GM21825 (cell line): Measurements from ENCODE around the gene ICAM4.
A peak's percentile ranks its signal among the peaks of the same experiment; 100 is the strongest.
"Not testable (repeated sequence)": the region's sequence is repeated elsewhere in the genome, so short reads cannot be mapped to it uniquely, and the experiment has no call there.

Source experiments
- ATAC-seq: cut with Tn5 transposase; IDR thresholded peaks from one replicate; pipeline ENCODE4 v1.9.1; 2021; ENCODE audit warnings: mild to moderate bottlenecking, moderate library complexity; ENCODE audit not compliant: unreplicated experiment

ICAM4 gene, protein sequence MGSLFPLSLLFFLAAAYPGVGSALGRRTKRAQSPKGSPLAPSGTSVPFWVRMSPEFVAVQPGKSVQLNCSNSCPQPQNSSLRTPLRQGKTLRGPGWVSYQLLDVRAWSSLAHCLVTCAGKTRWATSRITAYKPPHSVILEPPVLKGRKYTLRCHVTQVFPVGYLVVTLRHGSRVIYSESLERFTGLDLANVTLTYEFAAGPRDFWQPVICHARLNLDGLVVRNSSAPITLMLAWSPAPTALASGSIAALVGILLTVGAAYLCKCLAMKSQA

DNA sequence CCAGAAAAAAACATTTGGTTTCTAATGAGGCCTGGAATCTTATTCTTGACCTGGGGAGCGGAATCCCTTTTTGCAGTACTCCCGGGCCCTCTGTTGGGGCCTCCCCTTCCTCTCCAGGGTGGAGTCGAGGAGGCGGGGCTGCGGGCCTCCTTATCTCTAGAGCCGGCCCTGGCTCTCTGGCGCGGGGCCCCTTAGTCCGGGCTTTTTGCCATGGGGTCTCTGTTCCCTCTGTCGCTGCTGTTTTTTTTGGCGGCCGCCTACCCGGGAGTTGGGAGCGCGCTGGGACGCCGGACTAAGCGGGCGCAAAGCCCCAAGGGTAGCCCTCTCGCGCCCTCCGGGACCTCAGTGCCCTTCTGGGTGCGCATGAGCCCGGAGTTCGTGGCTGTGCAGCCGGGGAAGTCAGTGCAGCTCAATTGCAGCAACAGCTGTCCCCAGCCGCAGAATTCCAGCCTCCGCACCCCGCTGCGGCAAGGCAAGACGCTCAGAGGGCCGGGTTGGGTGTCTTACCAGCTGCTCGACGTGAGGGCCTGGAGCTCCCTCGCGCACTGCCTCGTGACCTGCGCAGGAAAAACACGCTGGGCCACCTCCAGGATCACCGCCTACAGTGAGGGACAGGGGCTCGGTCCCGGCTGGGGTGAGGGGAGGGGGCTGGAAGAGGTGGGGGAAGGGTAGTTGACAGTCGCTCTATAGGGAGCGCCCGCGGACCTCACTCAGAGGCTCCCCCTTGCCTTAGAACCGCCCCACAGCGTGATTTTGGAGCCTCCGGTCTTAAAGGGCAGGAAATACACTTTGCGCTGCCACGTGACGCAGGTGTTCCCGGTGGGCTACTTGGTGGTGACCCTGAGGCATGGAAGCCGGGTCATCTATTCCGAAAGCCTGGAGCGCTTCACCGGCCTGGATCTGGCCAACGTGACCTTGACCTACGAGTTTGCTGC is at the start of gene ICAM4:
TSS of gene ICAM4 (plus strand) at position 153 of the 935 bp plus-strand sequence. CDS start at position 211, 58 bp downstream.
- ATAC-seq, result no peak

DNA sequence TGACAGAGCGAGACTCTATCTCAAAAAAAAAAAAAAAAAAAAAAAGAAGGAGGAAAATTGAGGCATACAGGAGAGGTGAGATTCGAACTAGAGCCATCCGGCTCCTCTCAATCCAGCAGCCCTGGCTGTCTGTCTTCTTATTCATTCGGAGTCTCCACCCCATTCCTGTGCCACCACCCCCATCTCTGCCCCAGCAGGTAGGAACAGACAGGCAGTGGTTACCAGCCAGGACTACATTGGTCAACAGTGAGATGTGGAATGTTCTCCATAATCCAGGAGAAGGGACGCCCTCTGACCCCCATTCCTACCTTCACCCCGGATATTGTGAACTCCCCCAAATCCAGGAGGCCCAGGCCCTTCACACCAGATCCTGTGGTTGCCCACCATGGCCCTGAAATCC is 49.1 kb upstream of the ICAM4 start:
- no peak for ATAC-seq

DNA sequence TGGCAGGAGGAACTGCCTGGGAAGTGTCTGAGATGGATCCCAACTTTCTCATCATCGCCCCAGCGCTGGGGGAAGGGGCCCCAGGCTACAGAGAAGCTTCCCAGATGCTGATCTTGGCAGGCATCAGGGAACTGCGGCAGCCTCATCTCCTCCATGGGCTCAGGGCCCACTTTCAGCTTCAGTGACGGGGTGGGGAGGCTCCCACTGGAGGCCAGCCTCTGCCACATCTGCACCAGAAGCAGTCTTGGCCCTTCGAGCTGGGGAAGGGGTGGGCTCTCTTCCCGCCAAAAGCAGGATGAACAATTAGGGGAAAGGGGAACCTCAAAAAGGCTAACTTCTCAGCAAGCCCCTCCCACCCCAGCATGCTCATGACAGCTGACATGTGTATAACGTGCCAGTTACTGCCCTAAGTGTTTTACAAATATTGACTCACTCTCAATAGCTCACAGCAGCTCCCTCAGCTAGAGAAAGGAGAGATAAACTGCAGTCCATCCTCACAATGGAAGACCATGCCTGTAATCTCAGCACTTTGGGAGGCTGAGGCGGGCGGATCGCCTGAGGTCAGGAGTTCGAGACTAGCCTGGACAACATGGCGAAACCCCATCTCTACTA is 48.5 kb upstream of the ICAM4 start:
- ATAC-seq, result no peak

DNA sequence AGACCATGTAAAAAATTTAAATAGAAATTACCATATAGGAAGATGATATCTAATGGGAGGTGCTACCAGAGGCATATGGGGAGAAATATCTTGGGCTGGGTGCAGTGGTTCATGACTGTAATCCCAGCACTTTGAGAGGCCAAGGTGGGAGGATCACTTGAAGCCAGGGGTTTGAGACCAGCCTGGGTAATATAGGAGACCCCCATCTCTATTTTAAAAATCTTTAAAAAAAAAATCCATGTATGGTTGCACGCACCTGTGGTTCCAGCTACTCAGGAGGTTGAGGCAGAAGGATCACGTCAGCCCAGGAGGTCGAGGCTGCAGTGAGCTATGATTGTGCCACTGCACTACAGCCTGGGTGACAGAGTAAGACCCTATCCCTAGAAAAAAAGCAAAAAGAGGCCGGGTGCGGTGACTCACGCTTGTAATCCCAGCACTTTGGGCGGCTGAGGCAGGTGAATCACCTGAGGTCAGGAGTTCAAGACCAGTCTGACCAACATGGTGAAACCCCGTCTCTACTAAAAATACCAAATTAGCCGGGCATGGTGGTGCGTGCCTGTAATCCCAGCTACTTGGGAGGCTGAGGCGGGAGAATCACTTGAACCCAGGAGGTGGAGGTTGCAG is 44.8 kb upstream of the ICAM4 start:
- ATAC-seq, result not testable (repeated sequence)

DNA sequence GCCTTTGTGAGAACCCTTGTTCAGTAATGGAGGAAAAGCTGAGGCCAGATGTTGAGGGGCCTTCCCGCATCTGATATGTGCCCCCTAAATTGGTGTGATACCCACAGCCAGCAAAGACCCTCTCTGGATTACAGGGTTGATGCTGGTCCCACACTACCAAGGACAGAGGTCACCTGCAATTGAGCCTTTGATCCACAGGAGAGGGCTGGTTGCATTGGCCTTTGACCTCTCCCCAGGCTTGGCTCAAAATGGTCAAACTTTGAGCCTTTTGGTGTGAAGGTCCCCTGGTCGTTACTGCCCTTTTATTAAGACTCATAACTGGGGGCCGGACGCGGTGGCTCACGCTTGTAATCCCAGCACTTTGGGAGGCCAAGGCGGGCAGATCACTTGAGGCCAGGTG is 43.1 kb upstream of the ICAM4 start:
- no peak for ATAC-seq

DNA sequence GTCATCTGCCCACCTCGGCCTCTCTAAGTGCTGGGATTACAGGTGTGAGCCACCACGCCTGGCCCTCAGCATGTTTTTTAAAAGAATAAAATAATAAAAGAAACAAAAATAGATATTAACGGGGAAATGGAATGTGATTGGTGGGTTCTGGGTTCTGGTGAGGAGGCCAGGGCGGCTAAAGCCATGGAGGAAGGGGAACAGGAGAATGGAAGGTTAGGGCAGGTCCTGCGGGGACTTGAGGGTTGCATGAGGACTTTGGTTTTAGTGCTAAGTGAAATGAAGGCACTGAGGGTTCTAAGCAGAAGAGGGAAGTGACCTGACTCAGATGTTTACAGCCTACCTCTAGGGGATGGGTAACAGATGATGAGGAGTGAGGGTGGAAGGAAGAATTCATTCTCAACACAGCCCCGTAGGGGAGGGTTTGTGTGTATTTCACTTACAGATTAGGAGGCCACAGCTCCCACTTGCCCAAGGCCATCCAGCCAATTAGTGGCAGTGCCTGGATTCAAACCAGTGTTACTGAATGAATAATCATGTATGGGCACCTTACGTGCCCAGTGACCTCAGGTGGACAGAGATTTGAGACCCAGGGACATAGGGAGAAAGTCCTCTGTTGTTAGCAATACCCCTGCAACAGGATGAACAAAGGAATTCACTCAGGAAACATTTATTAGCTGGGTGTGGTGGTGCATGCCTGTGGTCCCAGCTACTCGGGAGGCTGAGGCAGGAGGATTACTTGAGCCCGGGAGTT is 41.4 kb upstream of the ICAM4 start:
- no peak for ATAC-seq

DNA sequence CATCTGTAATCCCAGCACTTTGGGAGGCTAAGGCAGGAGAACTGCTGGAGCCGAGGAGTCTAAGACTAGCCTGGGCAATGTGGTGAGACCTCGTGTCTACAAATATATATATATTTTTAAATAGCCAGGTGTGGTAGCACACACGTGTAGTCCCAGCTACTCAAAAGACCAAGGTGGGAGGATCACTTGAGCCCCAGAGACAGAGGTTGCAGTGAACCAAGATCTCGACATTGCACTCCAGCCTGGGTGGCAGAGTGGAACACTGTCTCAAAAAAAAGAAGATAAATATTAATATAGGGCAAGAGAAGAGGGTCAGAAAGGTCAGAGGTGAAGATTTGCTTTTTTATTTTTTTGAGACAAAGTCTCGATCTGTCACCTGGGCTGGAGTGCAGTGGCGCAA is 40.2 kb upstream of the ICAM4 start:
- no peak for ATAC-seq

DNA sequence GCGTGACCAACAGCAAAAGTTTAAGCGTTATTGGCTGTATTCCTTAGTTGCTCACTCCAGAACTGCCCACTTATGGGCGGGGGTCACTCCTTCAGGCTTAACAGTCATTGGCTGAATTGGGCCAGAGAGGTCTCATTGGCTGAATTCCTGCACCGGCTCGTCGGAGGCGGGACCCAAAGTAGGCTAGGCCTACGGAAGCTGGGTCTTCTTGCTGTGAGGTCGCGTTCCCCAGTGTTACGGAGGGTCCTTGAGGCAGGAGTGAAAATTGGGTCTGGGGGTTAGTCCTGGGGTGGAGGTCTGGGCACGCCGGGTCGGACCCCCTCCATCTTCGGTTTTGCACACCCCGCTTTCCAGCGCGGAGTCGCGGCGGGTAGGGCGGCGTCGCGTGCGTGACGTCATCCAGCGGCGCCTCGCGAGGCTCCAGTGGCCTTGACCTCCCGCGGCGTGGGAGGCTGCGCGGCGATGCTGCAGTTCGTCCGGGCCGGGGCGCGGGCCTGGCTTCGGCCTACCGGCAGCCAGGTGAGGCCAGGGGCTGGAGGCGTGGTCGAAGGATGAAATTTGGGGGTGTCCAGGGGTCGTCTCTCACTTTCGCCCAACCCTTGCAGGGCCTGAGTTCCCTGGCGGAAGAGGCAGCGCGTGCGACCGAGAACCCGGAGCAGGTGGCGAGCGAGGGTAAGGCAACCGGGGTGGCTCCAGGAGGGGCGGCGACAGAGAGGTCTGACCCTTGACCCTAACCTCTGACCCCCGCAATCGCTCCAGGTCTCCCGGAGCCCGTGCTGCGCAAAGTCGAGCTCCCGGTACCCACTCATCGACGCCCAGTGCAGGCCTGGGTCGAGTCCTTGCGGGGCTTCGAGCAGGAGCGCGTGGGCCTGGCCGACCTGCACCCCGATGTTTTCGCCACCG is 34.7 kb upstream of the ICAM4 start, which contains the start of gene MRPL4:
TSS of gene MRPL4 (plus strand) at position 423 of the 903 bp plus-strand sequence. CDS start at position 463, 40 bp downstream.
- ATAC-seq, result peak; percentile 76

DNA sequence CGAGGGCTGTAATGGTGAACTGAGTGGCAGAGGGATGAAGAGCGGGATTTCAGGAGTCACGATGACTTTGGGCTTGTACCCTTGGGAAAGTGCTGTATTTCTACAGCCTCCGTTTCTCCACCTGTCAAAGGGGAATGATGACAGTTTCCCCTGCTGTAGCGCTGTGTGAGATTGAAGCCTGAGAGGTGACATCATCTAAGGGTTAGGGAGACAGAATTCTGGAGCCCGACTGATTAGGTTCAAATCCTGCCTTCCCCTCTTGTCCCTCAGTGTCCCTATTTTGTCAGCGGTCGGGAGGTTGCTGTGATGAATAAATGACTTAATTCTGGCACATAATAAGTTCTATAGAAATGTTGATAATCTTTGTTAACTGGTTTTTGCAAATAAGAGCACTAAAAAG is 34.0 kb upstream of the ICAM4 start:
- no peak for ATAC-seq

DNA sequence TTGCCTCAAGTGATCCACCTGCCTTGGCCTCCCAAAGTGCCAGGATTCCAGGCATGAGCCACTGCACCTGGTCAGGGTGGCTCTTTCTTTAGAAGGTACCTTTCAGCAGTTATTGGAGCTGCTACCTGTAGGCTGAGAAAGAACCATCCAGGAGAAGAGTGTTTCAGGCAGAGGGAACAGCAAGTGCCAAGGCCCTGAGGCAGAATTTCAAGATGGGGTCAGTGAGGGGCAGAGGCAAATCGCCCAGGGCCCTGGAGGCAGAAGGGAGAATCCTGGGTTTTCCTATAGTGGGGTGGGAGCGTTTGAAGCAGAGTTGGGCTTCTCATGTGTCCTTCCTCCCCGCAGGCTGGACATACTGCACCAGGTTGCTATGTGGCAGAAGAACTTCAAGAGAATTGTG is 32.5 kb upstream of the ICAM4 start:
- no peak for ATAC-seq

DNA sequence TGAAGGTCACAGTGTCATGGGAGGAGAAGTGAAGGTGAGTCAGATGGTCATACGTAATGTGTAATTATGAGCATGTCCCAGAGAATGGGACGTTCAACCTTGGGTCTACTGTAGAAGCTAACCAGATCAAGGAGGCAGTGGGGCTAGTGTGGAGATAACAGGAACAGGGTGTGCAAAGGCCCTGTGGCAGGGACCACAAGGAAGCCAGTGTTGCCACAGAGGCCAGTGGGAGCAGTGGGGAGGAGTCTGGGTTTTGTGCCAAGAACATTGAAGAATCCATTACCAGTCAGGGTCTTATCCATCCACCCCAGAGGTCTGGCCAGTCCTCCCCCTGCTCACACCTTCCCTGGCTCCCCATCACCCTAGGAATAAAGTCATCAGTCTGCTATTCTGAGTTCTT is 31.4 kb upstream of the ICAM4 start:
- ATAC-seq, result no peak

DNA sequence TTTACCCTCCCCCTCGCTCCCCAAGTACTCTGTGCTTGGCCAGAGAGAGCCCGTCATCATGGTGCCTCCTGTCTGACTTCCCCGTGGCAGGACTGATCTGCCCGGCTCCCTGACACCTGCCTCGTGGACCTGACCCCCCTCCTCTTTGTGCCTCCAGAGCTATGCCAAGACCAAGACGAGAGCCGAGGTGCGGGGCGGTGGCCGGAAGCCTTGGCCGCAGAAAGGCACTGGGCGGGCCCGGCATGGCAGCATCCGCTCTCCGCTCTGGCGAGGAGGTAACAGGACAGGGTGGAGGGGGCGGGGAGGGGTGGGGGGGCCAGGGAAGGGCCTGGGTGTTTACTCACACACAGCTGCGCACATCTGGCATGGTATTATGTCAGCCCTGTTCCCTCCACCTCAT is 30.2 kb upstream of the ICAM4 start:
- no peak for ATAC-seq

DNA sequence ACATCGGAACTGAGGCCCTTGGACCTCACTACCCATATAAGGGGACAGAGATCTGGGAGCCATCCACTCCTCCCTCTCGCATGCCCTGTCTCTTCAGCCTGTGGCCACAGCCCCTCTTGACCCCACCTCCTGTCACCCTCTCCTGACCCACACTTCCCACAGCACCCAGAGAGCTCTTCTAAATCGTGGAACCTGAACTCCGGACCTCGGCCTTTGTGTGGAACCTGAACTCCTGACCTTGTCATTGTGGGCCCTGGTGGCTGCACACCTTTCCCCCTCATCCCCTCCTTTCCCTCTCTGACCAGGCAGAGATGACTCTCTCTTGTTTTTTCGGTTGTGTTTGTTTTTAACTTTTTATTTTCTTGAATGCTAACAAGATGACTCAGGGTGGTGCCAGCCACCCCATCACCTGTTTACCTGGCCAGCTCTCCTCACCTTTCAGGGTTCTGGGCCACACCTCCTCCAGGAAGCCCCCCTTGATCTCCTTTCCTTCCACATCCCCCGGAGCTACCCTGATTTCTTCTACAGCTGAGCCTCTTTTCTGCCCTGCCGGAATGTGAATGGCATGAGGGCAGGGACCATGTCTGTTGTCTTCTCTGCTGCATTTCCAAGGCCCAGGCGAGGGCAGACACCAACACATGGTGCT is 29.7 kb upstream of the ICAM4 start:
- ATAC-seq, result no peak

DNA sequence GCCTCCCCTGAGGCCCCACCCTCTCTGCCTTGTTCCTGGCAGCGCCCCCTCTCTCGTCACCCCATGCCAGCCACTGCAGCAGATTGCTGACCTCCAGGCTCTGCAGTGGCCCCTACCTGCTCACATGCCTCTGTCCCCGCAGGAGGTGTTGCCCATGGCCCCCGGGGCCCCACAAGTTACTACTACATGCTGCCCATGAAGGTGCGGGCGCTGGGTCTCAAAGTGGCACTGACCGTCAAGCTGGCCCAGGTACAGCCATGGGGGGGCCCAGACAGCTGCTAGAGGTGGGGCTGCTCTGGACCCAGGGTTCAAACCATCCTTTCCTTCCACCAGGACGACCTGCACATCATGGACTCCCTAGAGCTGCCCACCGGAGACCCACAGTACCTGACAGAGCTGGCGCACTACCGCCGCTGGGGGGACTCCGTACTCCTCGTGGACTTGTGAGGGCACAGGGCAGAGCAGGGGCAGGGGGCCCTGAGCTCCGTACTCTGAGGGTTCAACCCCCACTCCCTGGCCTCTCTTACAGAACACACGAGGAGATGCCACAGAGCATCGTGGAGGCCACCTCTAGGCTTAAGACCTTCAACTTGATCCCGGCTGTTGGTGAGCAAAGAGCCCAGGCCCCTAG is 28.6 kb upstream of the ICAM4 start:
- ATAC-seq, result no peak

DNA sequence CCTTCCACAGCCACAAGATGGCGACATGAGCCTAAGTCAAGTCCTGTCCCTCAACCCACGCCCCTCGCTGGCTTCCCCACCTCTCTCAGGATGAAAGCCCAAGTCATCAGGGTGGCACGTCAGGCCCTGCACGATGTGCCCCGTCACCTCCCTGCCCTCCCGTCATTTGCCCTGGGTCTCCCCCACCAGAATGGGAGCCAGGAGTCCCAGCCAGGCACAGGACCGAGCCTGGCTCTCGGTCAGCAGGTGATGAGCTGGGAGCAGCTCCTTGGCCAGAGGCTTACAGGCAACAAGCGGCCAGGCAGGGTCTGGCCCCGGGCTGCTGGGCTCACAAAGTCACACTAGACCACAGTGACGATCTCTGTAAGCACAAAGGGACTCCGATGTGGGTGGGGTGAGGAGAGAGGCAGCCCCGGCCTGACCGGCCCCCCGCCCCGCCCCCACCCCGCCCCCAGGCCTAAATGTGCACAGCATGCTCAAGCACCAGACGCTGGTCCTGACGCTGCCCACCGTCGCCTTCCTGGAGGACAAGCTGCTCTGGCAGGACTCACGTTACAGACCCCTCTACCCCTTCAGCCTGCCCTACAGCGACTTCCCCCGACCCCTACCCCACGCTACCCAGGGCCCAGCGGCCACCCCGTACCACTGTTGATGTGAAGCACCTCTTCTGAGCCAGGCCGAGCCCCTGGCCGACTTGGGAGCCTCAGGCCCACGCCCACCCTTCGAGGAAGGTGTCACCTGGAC is 27.4 kb upstream of the ICAM4 start:
- no peak for ATAC-seq

DNA sequence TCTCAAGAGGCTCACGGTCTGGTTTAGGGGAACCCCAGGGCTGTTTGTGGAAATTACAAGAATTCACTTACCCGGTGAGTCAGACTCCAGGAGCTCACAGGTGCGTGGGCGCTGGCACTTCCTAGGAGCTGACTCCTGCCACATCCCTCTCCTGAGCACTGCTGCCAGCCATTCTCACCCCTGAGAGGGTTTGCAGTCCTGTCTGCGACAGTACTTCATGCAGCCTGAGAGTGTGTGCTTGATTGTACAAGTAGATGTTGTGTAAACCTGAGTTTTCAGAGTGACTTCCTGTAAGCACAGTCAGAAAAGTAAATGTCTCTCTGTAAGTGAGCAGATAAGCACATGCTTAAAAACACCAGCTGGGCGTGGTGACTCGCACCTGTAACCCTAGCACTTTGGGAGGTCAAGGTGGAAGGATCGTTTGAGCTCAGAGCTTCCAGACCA is 26.6 kb upstream of the ICAM4 start:
- no peak for ATAC-seq

DNA sequence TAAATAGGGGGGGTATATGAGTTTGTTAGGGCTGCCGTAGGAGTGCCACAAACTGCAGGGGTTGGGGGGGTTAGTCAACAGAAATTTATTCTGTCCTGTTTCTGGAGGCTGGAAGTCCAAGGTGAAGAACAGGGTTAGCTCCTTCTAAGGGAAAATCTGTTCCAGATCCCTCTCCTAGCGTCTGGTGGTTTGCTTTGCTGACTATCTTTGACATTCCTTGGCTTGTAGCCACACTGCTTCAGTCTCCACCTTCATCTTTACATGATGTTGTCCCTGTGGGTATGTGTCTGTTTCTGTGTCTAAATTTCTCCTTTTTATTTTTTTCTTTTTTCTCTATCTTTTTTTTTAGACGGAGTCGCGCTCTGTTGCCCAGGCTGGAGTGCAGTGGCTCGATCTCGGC is 24.0 kb upstream of the ICAM4 start:
- no peak for ATAC-seq

DNA sequence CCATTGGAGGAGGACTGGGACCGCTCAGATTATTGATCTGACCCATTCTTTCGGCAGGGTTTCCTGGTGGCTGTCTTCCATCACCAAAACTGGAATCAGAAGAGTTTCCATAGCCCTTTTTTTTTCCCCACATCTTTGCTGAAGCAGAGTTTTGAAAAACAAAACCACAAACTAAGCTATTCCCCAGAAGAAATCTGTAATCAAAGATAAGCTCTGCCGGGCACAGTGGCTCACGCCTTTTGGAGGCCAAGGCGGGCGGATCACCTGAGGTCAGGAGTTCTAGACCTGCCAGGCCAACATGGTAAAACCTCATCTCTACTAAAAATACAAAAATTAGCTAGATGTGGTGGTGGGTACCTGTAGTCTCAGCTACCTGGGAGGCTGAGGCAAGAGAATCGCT is 20.0 kb upstream of the ICAM4 start:
- ATAC-seq, result no peak
